ENCODE measurements around the gene SIVA1.

The SIVA1 gene

GRCh38 chr14:104794631-104794992 lies 41.7 kb downstream of the SIVA1 start:
- Histone ChIP-seq H3K9ac (peak overlapping the region; percentile 73), H3K27ac (no peak overlapping the region), H3K4me2 (ENCODE audit: low read length) (peak overlapping the region; percentile 96), H3K4me3 (ENCODE audit: low read depth, low read length) (peak overlapping the region; percentile 66), H3K9me3 (ENCODE audit: control insufficient read depth, low read length) (no peaks in the 10 kb centered on the region), H3K4me1 (peaks cover 19% of the 10 kb centered on the region), H3K79me2 (peaks cover 48% of the 10 kb centered on the region), H2AFZ (peak overlapping the region; percentile 19), H3K36me3 (ENCODE audit: control insufficient read depth, insufficient read depth, low read length) (no peaks in the 10 kb centered on the region), H3K27me3 (ENCODE audit: control insufficient read depth, insufficient read depth, low read length) (no peaks in the 10 kb centered on the region)
- TF ChIP-seq, protein P1, sequence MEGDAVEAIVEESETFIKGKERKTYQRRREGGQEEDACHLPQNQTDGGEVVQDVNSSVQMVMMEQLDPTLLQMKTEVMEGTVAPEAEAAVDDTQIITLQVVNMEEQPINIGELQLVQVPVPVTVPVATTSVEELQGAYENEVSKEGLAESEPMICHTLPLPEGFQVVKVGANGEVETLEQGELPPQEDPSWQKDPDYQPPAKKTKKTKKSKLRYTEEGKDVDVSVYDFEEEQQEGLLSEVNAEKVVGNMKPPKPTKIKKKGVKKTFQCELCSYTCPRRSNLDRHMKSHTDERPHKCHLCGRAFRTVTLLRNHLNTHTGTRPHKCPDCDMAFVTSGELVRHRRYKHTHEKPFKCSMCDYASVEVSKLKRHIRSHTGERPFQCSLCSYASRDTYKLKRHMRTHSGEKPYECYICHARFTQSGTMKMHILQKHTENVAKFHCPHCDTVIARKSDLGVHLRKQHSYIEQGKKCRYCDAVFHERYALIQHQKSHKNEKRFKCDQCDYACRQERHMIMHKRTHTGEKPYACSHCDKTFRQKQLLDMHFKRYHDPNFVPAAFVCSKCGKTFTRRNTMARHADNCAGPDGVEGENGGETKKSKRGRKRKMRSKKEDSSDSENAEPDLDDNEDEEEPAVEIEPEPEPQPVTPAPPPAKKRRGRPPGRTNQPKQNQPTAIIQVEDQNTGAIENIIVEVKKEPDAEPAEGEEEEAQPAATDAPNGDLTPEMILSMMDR (IDR thresholded peaks at IDR 0.05): no peak

DNA sequence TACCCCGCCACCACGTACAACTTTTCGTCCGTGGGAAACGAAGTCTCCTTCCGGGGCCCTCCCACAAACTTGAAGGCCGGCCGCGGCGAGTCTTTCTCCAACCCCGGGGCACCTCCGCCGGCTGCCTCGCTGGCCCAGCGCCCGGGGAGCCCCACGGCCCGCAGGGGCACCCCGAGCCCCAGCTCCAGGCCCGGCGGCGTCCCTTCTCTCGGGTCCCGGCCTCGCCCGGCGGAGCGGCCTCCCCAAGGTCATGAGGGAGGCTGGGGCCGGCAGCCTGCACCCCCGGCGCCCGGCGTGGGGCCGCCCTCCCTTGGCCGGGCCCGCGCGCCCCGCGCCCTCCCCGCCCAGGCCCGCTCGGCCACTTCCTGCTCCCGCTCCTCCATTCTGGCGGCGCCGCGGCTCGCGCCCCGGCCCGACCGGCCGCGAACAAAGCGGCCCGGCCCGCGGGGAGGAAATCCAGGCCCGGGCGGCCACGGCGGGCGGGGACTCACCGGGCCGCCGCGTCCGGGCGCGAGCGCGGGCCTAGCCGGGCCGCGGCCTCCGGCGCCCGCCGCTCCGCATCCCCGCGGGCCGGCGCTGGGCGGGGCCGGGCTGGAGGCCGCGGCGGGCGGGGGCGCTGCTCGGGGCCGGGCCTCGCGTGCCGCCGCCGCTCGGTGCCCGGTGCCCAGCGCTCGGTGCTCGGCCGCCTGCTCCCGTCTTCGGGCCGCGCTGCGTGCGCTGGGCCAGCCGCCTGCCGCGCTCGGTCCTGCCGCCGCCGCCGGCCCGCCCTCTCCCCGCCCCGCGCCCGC lies 42.2 kb downstream of the SIVA1 start, which contains the start of gene AKT1:
Gene AKT1, minus strand, starts transcription at position 756 of the 788 bp plus-strand sequence. CDS start 3,105 bp downstream, outside the sequence.
- Histone ChIP-seq H3K27ac (peak within 1 kb of the TSS; percentile 47), H3K4me1 (peaks cover 19% of the 10 kb centered on the region), H3K4me3 (ENCODE audit: low read depth, low read length) (peak within 1 kb of the TSS; percentile 66), H3K9me3 (ENCODE audit: control insufficient read depth, low read length) (no peaks in the 10 kb centered on the region), H3K9ac (peak within 1 kb of the TSS; percentile 73), H3K79me2 (peaks cover 44% of the 10 kb centered on the region), H3K36me3 (ENCODE audit: control insufficient read depth, insufficient read depth, low read length) (no peaks in the 10 kb centered on the region), H3K27me3 (ENCODE audit: control insufficient read depth, insufficient read depth, low read length) (no peaks in the 10 kb centered on the region), H2AFZ (peak within 1 kb of the TSS; percentile 91), H3K4me2 (ENCODE audit: low read length) (peak within 1 kb of the TSS; percentile 96)
- TF ChIP-seq, protein P1 (IDR thresholded peaks at IDR 0.05): no peak

DNA sequence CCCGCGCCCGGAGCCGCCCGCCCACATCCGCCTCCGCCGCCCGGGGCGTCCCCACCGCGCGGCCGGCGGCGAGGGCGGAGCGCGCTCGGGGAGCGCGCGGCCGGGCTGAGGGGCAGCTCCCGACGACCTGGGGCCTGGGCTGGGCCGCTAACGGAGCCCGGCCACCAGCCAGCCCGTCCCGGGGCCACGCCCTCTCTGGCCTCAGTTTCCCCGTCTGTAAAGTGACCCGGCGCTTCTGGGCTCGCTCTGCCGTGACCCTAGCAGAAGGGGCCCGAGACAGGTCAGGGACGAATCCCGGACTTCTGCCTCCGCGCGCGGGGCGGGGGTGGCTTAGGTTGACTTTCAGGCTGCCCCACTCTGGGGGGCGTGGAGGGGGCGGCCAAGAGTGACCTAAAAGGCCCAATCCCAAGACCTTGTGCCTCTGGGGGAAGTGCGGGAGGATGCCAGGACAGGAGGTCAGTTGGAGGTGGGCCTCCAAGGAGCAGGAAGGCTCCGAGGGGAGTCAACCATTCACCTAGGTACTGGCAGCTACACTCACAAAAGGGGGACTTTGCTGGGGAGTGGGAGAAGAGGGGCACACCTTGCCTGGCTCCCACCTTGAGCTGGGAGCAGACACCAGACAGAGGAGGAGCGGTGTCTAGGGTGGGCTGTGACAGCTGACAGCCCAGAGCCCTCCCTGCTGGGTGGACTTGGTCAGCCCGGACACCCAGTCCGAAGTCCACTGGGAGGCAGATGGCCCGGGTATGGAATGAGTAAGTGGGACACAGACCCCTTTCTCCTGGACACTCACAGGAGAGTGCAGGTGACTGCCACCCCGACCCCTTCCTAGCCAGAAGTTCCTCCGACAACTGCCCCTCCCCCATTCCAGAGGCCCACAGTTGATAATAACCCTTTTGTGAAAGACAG lies 43.1 kb downstream of the SIVA1 start:
- Histone ChIP-seq H3K36me3 (ENCODE audit: control insufficient read depth, insufficient read depth, low read length) (no peaks in the 10 kb centered on the region), H3K4me1 (peaks cover 19% of the 10 kb centered on the region), H3K4me2 (ENCODE audit: low read length) (peak overlapping the region; percentile 93), H3K79me2 (peaks cover 37% of the 10 kb centered on the region), H3K27me3 (ENCODE audit: control insufficient read depth, insufficient read depth, low read length) (no peaks in the 10 kb centered on the region), H3K27ac (peak overlapping the region; percentile 47), H3K9ac (no peak overlapping the region), H2AFZ (peak overlapping the region; percentile 91), H3K4me3 (ENCODE audit: low read depth, low read length) (peak overlapping the region; percentile 57), H3K9me3 (ENCODE audit: control insufficient read depth, low read length) (no peaks in the 10 kb centered on the region)
- TF ChIP-seq, protein P1 (IDR thresholded peaks at IDR 0.05): no peak

DNA sequence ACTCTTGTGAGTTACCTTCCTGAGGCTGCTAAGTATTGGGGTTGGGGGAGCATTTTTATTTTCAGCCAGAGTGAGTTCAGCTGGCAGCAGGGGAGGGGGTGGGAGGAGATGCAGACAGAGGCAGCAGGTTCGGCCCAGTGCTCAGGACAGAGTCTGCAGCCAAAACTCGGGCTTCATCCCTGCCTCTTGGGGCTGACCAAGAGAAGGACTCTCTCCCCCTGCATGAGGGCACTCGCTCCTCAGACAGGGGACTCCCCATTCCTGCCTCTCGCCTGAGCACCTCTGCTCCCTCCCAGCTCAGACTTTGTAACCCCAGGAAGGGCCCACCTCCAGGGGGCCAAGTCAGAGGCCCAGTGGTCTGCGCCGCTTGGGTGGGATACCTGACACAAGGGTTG lies 43.7 kb downstream of the SIVA1 start:
- TF ChIP-seq, protein P1 (IDR thresholded peaks at IDR 0.05): no peak
- H3K4me3 ChIP-seq (ENCODE audit: low read depth, low read length): no peak overlapping the region
- H3K27ac ChIP-seq: no peak overlapping the region
- no peaks in the 10 kb centered on the region for H3K9me3 ChIP-seq (ENCODE audit: control insufficient read depth, low read length)
- no peaks in the 10 kb centered on the region for H3K27me3 ChIP-seq (ENCODE audit: control insufficient read depth, insufficient read depth, low read length)
- H2AFZ ChIP-seq: no peak overlapping the region
- H3K9ac ChIP-seq: no peak overlapping the region
- H3K4me2 ChIP-seq (ENCODE audit: low read length): no peak overlapping the region
- no peaks in the 10 kb centered on the region for H3K36me3 ChIP-seq (ENCODE audit: control insufficient read depth, insufficient read depth, low read length)
- peaks cover 31% of the 10 kb centered on the region for H3K79me2 ChIP-seq
- H3K4me1 ChIP-seq: peaks cover 22% of the 10 kb centered on the region
